Stimulated activated CD4-positive, alpha-beta T cell treated with anti-CD3 and anti-CD28 coated beads, Interleukin-2, amount 100 ng/mL, for 24 hours (primary cell): ENCODE results near the gene SEC24A.
"Not testable (repeated sequence)": the region's sequence is repeated elsewhere in the genome, so short reads cannot be mapped to it uniquely, and the experiment has no call there.

ENCODE experiments used
- DNase-seq, 2 donors: peaks; one replicate each; pipeline ENCODE4 v3.0.0-alpha.2; 2020

SEC24A gene

DNA sequence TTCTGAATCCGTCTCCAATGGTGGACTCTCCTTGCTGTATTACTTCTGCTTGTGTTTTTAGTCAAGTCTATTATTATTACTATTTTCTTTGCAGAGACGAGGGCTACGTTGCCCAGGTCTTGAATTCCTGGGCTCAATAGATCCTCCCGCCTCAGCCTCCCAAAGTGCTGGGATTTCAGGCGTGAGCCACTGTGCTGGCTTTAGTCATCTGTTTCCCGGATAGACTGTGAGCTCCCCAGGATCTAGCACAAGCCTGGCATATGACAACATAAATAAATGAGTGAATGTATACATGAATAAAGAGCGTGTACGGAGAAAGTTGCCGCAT, 109.6 kb downstream of the SEC24A start:
- peak in 1 of 2 donors; percentile 10 for DNase-seq

DNA sequence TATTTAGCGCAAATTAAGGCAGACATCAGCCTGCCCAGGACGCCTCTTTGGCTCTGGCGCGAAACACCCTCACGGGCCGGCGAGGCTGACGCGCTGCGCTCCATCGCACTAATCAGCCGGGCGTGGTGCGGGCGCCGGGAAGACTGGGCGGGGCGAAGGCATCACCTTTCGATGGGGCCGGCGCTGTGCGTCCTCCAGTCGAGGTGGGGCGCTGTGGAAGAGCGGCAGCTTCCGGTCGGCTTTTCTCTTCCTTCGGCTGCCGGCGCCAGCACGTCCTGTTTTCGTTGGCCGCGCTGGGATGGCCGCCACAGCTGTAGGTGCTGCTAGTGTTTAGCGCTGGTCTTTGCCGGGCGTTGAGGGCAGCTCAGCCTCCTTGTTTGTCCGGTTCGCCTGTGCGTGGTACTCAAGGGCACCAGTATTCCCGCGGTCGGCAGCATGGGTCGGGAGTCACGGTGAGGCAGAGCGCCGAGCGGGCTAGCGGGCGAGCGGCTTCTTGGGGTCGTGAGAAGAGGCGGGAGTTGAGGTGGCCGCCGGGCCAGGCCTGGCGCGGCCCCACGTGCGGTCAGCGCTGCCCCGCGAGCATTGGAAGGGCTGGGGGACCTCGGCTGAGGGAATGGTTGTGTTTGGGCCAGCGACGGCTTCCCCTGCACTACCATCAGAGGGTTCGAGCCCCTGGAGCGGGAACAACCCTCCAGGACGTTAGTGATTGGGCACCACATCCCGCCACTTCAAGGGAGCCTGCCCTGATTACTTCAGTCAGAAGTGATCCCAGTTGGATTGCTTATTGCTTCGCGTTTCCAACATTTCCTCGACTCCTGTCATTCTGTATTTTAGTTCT, 110.1 kb downstream of the SEC24A start, which contains the start of gene DDX46:
Gene DDX46, plus strand, starts transcription at position 276 of the 838 bp plus-strand sequence. Its CDS starts 160 bp downstream, at position 436.
- peak; percentile 96 to 97 for DNase-seq

GRCh38 chr5:134767528-134768291, 119.1 kb downstream of the SEC24A start:
- not testable (repeated sequence) for DNase-seq

DNA sequence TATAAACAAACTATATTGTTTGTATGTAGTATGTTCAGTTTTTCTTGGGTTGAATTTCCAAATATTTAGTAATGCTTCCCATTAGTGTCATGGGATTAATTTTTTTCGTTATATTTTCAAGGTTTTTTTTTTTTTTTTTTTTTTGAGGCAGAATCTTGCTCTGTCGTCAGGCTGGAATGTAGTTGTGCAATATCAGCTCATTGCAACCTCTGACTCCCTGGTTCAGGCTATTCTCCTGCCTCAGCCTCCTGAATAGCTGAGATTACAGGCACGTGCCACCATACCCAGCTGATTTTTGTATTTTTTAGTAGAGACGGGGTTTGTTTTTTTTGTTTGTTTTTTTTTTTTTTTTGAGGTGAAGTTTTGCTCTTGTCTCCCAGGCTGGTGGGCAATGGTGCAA, 120.6 kb downstream of the SEC24A start:
- no peak for DNase-seq

DNA sequence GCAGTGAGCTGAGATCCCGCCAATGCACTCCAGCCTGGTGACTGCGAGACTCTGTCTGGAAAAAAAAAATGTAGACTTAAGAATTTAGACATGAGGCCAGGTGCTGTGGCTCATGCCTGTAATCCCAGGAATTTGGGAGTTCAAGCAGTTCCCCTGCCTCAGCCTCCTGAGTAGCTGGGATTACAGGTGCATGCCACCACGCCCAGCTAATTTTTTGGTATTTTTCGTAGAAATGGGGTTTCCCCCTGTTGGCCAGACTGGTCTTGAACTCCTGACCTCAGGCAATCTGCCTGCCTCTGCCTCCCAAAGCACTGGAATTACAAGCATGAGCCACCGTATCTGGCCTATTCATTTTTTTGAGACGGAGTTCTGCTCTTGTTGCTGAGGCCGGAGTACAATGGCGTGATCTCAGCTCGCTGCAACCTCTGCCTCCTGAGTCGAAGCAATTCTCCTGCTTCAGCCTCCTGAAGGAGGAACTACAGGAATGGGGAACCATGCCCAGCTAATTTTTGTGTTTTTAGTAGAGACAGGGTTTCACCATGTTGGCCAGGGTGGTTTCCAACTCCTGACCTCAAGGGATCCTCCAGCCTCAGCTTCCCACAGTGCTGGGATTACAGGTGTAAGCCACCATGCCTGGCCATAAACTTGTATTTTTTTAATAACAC, 124.0 kb downstream of the SEC24A start:
- no peak for DNase-seq

DNA sequence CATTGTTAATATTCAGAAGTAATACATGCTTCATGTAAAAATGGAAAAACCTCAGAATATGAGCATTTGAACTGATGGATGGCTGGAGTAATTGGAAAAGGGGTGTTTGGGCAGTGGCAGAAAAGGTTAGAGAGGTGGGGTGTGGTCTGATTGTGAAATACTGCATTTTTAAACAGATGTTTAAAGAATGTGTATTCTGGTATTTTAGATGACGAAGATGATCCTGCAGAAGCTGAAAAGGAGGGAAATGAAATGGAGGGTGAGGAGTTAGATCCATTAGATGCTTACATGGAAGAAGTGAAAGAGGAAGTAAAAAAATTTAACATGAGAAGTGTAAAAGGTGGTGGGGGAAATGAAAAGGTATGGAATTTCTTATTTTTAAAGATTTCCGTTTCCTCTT, 128.8 kb downstream of the SEC24A start:
- DNase-seq, result no peak
